AG09309 (cell line): Measurements from ENCODE around the gene MOSPD3.

Experiments used
- DNase-seq: peaks from one replicate; pipeline ENCODE4 v3.0.0-alpha.2; 2010; ENCODE audit warnings: low read depth
- H3K4me3 ChIP-seq: 2 replicates; pipeline ENCODE4 v1.5.1; 2011; ENCODE audit warnings: mild to moderate bottlenecking, low read depth, low read length, moderate library complexity; ENCODE audit not compliant: control insufficient read depth
- CTCF ChIP-seq: IDR thresholded peaks from 2 replicates; pipeline ENCODE4 v1.5.1; 2011; ENCODE audit warnings: mild to moderate bottlenecking, low read depth, low read length, inconsistent platforms; ENCODE audit not compliant: insufficient read depth, control insufficient read depth; ENCODE audit errors: missing control alignments

MOSPD3 gene

GRCh38 chr7:100614308-100614861 lies 2.0 kb downstream of the MOSPD3 start:
- H3K4me3 ChIP-seq: no peak overlapping the region
- DNase-seq: no peak
- TF ChIP-seq CTCF: no peak

- DNase-seq: no peak
- TF ChIP-seq CTCF: no peak
- H3K4me3 ChIP-seq: no peak overlapping the region
Measured at GRCh38 chr7:100620239-100620638, 7.9 kb downstream of the MOSPD3 start.

GRCh38 chr7:100620804-100621203 lies 8.5 kb downstream of the MOSPD3 start:
- H3K4me3 ChIP-seq: no peak overlapping the region
- TF ChIP-seq CTCF: no peak
- DNase-seq: no peak

GRCh38 chr7:100621554-100621953 lies 9.2 kb downstream of the MOSPD3 start:
- DNase-seq: no peak

GRCh38 chr7:100623951-100624824 lies 11.8 kb downstream of the MOSPD3 start:
- no peak for TF ChIP-seq CTCF
- no peak overlapping the region for H3K4me3 ChIP-seq
- no peak for DNase-seq

More at GRCh38 chr7:100621554-100621953, 9.2 kb downstream of the MOSPD3 start:
- TF ChIP-seq CTCF: no peak
- no peak overlapping the region for H3K4me3 ChIP-seq

GRCh38 chr7:100626055-100626454 lies 13.7 kb downstream of the MOSPD3 start:
- H3K4me3 ChIP-seq: no peak overlapping the region; the same call in 1 of the 2 replicates
- no peak for TF ChIP-seq CTCF
- no peak for DNase-seq
